Measurements from ENCODE around the gene CLEC16A. TPM values are rescaled to one million over a fixed set of nuclear protein-coding genes. Genes with fewer than 3 reads are reported as not detected.

CLEC16A gene
- total and polyA plus RNA-seq, 3 experiments from 2014 or later, result 18.6 to 38.2 (median 38.1) TPM

DNA sequence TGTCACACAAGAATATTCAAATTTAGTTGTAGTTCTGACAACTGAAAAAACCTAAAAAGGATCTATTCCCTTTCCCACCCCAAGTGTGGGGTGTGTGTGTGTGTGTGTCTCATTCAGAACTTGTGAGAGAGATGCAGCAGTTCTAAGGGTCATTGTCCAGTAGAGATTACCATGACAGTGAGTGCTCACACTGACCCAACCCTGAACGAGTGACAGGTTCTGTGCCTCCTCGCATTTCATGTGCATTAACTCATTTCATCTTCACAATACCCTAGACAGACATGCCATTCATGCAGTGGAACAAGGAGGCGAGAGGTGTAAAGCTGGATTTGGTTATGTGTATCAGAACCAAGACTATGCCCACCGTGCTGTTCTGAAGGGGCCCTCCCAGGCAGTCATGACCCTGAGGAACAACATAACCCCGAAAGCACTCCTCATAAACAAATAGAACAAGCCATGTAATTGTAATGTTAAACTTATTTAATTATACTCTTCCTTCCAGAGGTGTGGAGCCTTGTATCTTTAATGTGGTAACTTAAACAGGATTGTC, 102.1 kb downstream of the CLEC16A start:
- H3K27me3 Mint-ChIP-seq, result no peaks in the 10 kb centered on the region
- DNase-seq, result no peak
- ChIA-PET POLR2A (no interaction called here), CTCF (no interaction called here)
- Histone ChIP-seq H3K9me3 (ENCODE audit: low read length) (no peaks in the 10 kb centered on the region), H3K36me3 (ENCODE audit: insufficient read depth, low read length) (peaks cover 28% of the 10 kb centered on the region), H3K27ac (ENCODE audit: low read depth, low read length) (no peak overlapping the region), H3K4me3 (ENCODE audit: low read length) (no peak overlapping the region), H3K27me3 (ENCODE audit: insufficient read depth, low read length, poor library complexity, severe bottlenecking) (no peaks in the 10 kb centered on the region), H3K4me1 (ENCODE audit: insufficient read depth, low read length) (peaks cover 15% of the 10 kb centered on the region)
- peak overlapping the region in 1 of 8 donors; percentile 56 for H3K27ac Mint-ChIP-seq
- no peaks in the 10 kb centered on the region for H3K9me3 Mint-ChIP-seq
- H3K4me3 Mint-ChIP-seq, result no peak overlapping the region
- H3K36me3 Mint-ChIP-seq, result peaks cover 11 to 76% (median 12%) of the 10 kb centered on the region in 3 donors
- H3K4me1 Mint-ChIP-seq, result peaks cover 9 to 15% (median 13%) of the 10 kb centered on the region in 3 donors

DNA sequence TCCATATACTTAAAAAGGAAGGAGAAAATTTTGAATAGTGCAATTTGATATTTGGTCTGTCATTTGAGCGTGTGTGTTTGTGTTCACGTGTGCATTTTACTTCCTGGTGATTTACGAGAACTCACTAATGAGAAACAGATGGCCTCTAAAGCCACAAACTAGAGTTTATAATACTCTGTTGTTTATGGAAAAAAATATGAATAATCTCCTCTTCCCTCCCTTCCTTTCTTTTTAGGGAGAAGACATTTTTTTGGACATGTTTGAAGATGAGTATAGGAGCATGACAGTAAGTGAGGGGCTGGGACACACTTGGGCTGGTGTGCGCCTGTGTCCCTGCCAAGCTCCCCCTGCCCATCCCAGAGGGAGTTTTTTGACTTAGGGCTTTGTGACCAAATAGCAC, 102.7 kb downstream of the CLEC16A start:
- Mint-ChIP-seq H3K9me3 (no peaks in the 10 kb centered on the region), H3K27me3 (no peaks in the 10 kb centered on the region), H3K4me3 (no peak overlapping the region), H3K4me1 (peaks cover 15 to 21% (median 19%) of the 10 kb centered on the region in 3 donors), H3K27ac (no peak overlapping the region), H3K36me3 (peaks cover 11 to 71% (median 12%) of the 10 kb centered on the region in 3 donors)
- POLR2A ChIA-PET, result no interaction called here
- H3K9me3 ChIP-seq (ENCODE audit: low read length), result no peaks in the 10 kb centered on the region
- H3K4me3 ChIP-seq (ENCODE audit: low read length), result no peak overlapping the region
- CTCF ChIA-PET, result no interaction called here
- no peaks in the 10 kb centered on the region for H3K27me3 ChIP-seq (ENCODE audit: insufficient read depth, low read length, poor library complexity, severe bottlenecking)
- peaks cover 22% of the 10 kb centered on the region for H3K36me3 ChIP-seq (ENCODE audit: insufficient read depth, low read length)
- no peak overlapping the region for H3K27ac ChIP-seq (ENCODE audit: low read depth, low read length)
- no peak for DNase-seq
- peaks cover 21% of the 10 kb centered on the region for H3K4me1 ChIP-seq (ENCODE audit: insufficient read depth, low read length)

DNA sequence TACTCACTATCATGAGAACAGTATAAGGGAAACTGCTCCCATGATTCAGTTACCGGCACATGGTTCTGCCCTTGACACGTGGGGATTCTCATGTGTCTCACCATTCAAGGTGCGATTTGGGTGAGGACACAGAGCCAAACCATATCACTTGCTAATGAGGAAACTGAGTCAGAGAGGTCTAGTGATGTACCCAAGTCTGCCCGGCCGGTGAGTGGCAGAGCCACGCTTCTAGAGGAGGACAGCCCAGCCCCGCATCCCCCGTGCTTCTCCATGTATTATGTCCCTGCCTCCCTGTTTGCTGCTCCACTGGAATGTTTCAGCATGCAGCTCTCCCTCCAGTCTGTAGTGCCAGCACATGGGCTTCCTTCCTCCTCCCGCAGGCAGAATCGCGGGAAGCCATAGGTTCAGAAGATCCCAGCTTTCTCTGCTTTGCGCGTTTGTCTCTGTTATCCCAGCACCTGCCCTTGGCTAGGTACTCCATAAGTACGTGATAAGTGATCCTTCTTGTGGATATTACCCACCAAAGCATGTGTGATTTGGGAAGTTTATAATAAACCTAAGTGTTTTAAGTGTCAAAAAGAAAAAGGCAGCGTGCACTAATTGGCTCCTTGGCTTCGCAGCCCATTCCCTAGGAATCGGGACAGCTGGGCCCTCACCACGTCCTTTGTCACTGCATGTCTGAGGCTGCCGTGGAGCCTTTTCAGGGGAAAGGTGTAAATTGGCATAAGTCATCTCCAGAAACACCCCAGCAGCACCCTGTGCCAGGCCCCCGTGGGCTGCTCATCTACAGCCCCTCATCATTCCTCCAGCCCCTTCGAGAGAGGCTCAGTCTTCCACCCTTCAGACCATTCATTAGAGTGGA, 103.8 kb downstream of the CLEC16A start:
- no peak overlapping the region for H3K4me3 Mint-ChIP-seq
- peaks cover 26 to 32% (median 30%) of the 10 kb centered on the region in 3 donors for H3K4me1 Mint-ChIP-seq
- H3K27me3 ChIP-seq (ENCODE audit: insufficient read depth, low read length, poor library complexity, severe bottlenecking), result no peaks in the 10 kb centered on the region
- H3K36me3 ChIP-seq (ENCODE audit: insufficient read depth, low read length), result peaks cover 21% of the 10 kb centered on the region
- H3K36me3 Mint-ChIP-seq, result peaks cover 11 to 71% (median 12%) of the 10 kb centered on the region in 3 donors
- H3K27me3 Mint-ChIP-seq, result no peaks in the 10 kb centered on the region
- no peaks in the 10 kb centered on the region for H3K9me3 ChIP-seq (ENCODE audit: low read length)
- no peak overlapping the region for H3K4me3 ChIP-seq (ENCODE audit: low read length)
- DNase-seq, result no peak
- peaks cover 32% of the 10 kb centered on the region for H3K4me1 ChIP-seq (ENCODE audit: insufficient read depth, low read length)
- H3K27ac Mint-ChIP-seq, result peak overlapping the region in 2 of 8 donors; percentile 5 to 84
- ChIA-PET CTCF (no interaction called here), POLR2A (no interaction called here)
- no peak overlapping the region for H3K27ac ChIP-seq (ENCODE audit: low read depth, low read length)
- no peaks in the 10 kb centered on the region for H3K9me3 Mint-ChIP-seq

DNA sequence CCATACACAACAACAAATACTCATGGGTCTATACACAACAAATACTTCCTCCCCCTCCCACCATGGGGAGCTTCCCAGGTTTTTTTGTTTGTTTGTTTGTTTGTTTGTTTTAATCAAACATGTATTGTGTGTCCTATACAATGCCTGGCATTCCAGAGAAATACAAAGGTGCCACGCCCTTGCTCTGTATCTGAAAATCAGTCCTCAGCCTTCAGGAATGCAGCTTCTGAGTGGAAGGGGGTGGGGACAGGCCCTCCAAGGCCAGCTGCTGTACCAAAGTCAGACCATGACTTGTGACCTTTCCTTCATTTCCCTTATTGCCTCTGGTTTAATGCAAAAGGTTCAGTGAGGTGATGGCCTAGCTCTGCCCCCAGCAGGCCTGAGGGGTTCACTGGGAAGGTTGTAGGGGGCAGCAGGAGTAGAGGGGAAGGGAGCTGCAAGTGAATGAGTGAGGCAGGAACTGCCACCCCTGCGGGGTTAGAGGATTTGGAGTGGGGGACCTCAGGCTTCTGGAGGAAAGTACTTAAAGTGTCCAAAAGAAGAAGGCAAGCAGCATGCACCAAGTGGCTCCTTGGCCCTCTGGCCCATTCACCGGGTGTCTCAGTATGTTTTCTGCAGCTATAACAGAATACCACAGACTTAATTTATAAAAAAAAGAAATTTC, 105.2 kb downstream of the CLEC16A start:
- Mint-ChIP-seq H3K4me1 (peaks cover 26 to 33% (median 31%) of the 10 kb centered on the region in 3 donors), H3K9me3 (no peaks in the 10 kb centered on the region), H3K27ac (peak overlapping the region in 2 of 8 donors; percentile 6 to 75), H3K4me3 (no peak overlapping the region), H3K36me3 (peaks cover 5 to 61% (median 6%) of the 10 kb centered on the region in 3 donors), H3K27me3 (no peaks in the 10 kb centered on the region)
- Histone ChIP-seq H3K27ac (ENCODE audit: low read depth, low read length) (no peak overlapping the region), H3K27me3 (ENCODE audit: insufficient read depth, low read length, poor library complexity, severe bottlenecking) (no peaks in the 10 kb centered on the region), H3K4me1 (ENCODE audit: insufficient read depth, low read length) (peaks cover 32% of the 10 kb centered on the region), H3K9me3 (ENCODE audit: low read length) (no peaks in the 10 kb centered on the region), H3K4me3 (ENCODE audit: low read length) (no peak overlapping the region), H3K36me3 (ENCODE audit: insufficient read depth, low read length) (peaks cover 14% of the 10 kb centered on the region)
- POLR2A ChIA-PET, result no interaction called here
- no peak for DNase-seq
- CTCF ChIA-PET, result no interaction called here

DNA sequence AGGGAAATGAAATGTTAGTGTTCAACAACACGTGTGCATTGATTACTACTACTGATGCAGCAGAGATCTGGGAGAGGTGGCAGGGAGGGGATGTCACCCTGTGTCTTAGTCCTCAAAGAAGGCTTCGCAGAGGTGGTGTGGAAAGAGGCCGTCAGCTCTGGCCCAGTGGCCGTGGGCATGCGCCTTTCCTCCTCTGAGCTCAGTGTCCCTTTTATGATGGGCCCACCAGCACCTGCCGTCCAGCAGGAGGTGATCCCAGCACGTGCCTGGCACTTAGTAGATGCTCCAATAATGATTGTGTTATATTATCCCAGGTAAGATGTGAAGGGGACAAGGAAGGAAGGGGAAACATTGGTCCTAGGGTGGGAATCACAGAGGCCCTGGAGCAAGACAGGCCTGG, 106.2 kb downstream of the CLEC16A start:
- DNase-seq, result no peak
- Histone ChIP-seq H3K4me3 (ENCODE audit: low read length) (no peak overlapping the region), H3K36me3 (ENCODE audit: insufficient read depth, low read length) (peaks cover 14% of the 10 kb centered on the region), H3K27ac (ENCODE audit: low read depth, low read length) (no peak overlapping the region), H3K4me1 (ENCODE audit: insufficient read depth, low read length) (peaks cover 32% of the 10 kb centered on the region), H3K27me3 (ENCODE audit: insufficient read depth, low read length, poor library complexity, severe bottlenecking) (no peaks in the 10 kb centered on the region), H3K9me3 (ENCODE audit: low read length) (no peaks in the 10 kb centered on the region)
- ChIA-PET POLR2A (interaction anchor here (0.5 kb wide), 1 partner anchor 18 kb away, joined by 4 read pairs; no protein-coding TSS in a partner anchor), CTCF (interaction anchor here (1.1 kb wide), 1 partner anchor 67 kb away, joined by 3 read pairs; no protein-coding TSS in a partner anchor)
- Mint-ChIP-seq H3K4me3 (peak overlapping the region in 1 of 7 donors; percentile 66), H3K9me3 (no peaks in the 10 kb centered on the region), H3K4me1 (peaks cover 26 to 35% (median 33%) of the 10 kb centered on the region in 3 donors), H3K36me3 (peaks cover 8 to 57% (median 8%) of the 10 kb centered on the region in 3 donors), H3K27ac (peak overlapping the region in 4 of 8 donors; percentile 1 to 71 (median 51)), H3K27me3 (no peaks in the 10 kb centered on the region)

DNA sequence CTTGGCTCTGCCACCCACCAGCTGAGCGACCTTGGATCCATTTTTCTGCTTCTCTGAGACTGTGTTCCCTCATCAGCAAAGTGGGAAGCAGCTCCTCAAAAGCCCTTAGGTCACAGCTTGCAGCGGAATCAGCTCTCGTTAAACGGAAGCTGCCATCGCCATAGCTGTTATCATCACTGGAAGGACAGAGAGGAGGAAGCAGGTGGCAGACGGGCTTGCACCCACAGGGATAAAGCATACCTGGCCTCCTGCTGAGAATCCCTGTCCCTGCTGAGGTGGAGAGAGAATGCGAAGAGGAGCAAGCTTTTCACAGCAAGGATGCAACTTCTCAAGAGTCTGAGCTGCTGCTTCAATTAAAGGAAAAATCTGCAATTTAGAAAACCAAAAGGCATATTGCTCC, 106.6 kb downstream of the CLEC16A start:
- Histone ChIP-seq H3K4me1 (ENCODE audit: insufficient read depth, low read length) (peaks cover 32% of the 10 kb centered on the region), H3K4me3 (ENCODE audit: low read length) (no peak overlapping the region), H3K36me3 (ENCODE audit: insufficient read depth, low read length) (peaks cover 14% of the 10 kb centered on the region), H3K27ac (ENCODE audit: low read depth, low read length) (no peak overlapping the region), H3K9me3 (ENCODE audit: low read length) (no peaks in the 10 kb centered on the region), H3K27me3 (ENCODE audit: insufficient read depth, low read length, poor library complexity, severe bottlenecking) (no peaks in the 10 kb centered on the region)
- no peak overlapping the region for H3K4me3 Mint-ChIP-seq
- no peaks in the 10 kb centered on the region for H3K9me3 Mint-ChIP-seq
- H3K36me3 Mint-ChIP-seq, result peaks cover 8 to 56% (median 9%) of the 10 kb centered on the region in 3 donors
- no peak for DNase-seq
- POLR2A ChIA-PET, result interaction anchor here (0.5 kb wide), 1 partner anchor 18 kb away, joined by 4 read pairs; no protein-coding TSS in a partner anchor
- peaks cover 26 to 37% (median 33%) of the 10 kb centered on the region in 3 donors for H3K4me1 Mint-ChIP-seq
- H3K27ac Mint-ChIP-seq, result no peak overlapping the region
- CTCF ChIA-PET, result interaction anchor here (0.6 to 1.5 kb wide), 3 partner anchors 31 to 205 kb away, joined by 3 to 5 read pairs (median 3); partner anchors contain the start of gene SOCS1
- no peaks in the 10 kb centered on the region for H3K27me3 Mint-ChIP-seq

DNA sequence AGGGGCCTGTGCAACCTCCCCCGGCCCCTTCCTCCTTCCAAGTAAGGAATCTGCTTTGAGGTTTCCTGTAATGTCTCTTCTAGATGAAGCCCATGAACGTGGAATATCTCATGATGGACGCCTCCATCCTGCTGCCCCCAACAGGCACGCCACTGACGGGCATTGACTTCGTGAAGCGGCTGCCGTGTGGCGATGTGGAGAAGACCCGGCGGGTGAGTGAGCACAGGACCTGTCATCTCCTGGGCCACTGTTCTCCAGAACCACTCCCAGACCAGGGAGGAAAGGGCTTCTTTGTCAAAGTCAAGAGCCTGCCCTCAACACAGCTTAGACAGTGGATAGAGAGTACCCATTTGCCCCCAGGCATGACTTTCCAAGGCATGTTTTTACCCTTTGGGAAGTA, 107.1 kb downstream of the CLEC16A start:
- Mint-ChIP-seq H3K4me3 (peak overlapping the region in 4 of 7 donors; percentile 44 to 68 (median 56)), H3K27me3 (no peaks in the 10 kb centered on the region), H3K9me3 (no peaks in the 10 kb centered on the region), H3K27ac (peak overlapping the region in 7 of 8 donors; percentile 2 to 96 (median 78)), H3K36me3 (peaks cover 8 to 56% (median 10%) of the 10 kb centered on the region in 3 donors), H3K4me1 (peaks cover 27 to 42% (median 36%) of the 10 kb centered on the region in 3 donors)
- Histone ChIP-seq H3K27me3 (ENCODE audit: insufficient read depth, low read length, poor library complexity, severe bottlenecking) (no peaks in the 10 kb centered on the region), H3K4me1 (ENCODE audit: insufficient read depth, low read length) (peaks cover 32% of the 10 kb centered on the region), H3K27ac (ENCODE audit: low read depth, low read length) (no peak overlapping the region), H3K36me3 (ENCODE audit: insufficient read depth, low read length) (peaks cover 12% of the 10 kb centered on the region), H3K9me3 (ENCODE audit: low read length) (no peaks in the 10 kb centered on the region), H3K4me3 (ENCODE audit: low read length) (peak overlapping the region; percentile 51)
- POLR2A ChIA-PET, result no interaction called here
- DNase-seq, result no peak
- CTCF ChIA-PET, result interaction anchor here (0.6 to 1.5 kb wide), 2 partner anchors 32 to 204 kb away, joined by 3 to 5 read pairs; partner anchors contain the start of gene SOCS1
